Type B pancreatic cell (in vitro differentiated cells): ENCODE measurements around the gene SCGB3A1. TPM values are rescaled to one million over a fixed set of nuclear protein-coding genes. Genes with fewer than 3 reads are reported as not detected.

Experiments used
- DNase-seq: peaks from one replicate; pipeline ENCODE4 v3.0.0; 2021; ENCODE audit warnings: mixed read lengths; ENCODE audit not compliant: unreplicated experiment; ENCODE audit errors: extremely low spot score
- H3K27ac Mint-ChIP-seq: 2 replicates; pipeline ENCODE4 v1.8.0; 2021; ENCODE audit warnings: mild to moderate bottlenecking, mixed read lengths
- H3K27me3 Mint-ChIP-seq: 2 replicates; pipeline ENCODE4 v1.8.0; 2021; ENCODE audit warnings: mixed read lengths
- H3K36me3 Mint-ChIP-seq: 2 replicates; pipeline ENCODE4 v1.8.0; 2021; ENCODE audit warnings: mixed read lengths
- H3K4me1 Mint-ChIP-seq: one replicate; pipeline ENCODE4 v1.8.0; 2021; ENCODE audit warnings: mixed read lengths; ENCODE audit not compliant: unreplicated experiment
- H3K4me3 Mint-ChIP-seq: 2 replicates; pipeline ENCODE4 v1.8.0; 2021; ENCODE audit warnings: mild to moderate bottlenecking, mixed read lengths
- H3K9me3 Mint-ChIP-seq: 2 replicates; pipeline ENCODE4 v1.8.0; 2021; ENCODE audit warnings: mixed read lengths
- total RNA-seq: library from RNA; stranded (reverse); gene quantifications from 2 replicates; pipeline ENCODE4 v1.2.1, GENCODE V29; 2021; ENCODE audit warnings: low replicate concordance
- TF ChIP-seq, protein P1 (sequence below): fragments of 200-600 bp; sonication (generic); conservative IDR thresholded peaks from 2 replicates; pipeline ENCODE4 v1.5.0; 2021; ENCODE audit warnings: antibody characterized with exemption, mild to moderate bottlenecking

The SCGB3A1 gene
- total RNA-seq, 1 donor from 2014 or later = not detected

- H3K4me1 Mint-ChIP-seq = no peaks in the 10 kb centered on the region
- H3K9me3 Mint-ChIP-seq = no peaks in the 10 kb centered on the region
- no peak overlapping the region for H3K4me3 Mint-ChIP-seq
- no peak for DNase-seq
- H3K36me3 Mint-ChIP-seq = no peaks in the 10 kb centered on the region
- H3K27ac Mint-ChIP-seq = no peak overlapping the region
- H3K27me3 Mint-ChIP-seq = no peaks in the 10 kb centered on the region
- TF ChIP-seq, protein P1, sequence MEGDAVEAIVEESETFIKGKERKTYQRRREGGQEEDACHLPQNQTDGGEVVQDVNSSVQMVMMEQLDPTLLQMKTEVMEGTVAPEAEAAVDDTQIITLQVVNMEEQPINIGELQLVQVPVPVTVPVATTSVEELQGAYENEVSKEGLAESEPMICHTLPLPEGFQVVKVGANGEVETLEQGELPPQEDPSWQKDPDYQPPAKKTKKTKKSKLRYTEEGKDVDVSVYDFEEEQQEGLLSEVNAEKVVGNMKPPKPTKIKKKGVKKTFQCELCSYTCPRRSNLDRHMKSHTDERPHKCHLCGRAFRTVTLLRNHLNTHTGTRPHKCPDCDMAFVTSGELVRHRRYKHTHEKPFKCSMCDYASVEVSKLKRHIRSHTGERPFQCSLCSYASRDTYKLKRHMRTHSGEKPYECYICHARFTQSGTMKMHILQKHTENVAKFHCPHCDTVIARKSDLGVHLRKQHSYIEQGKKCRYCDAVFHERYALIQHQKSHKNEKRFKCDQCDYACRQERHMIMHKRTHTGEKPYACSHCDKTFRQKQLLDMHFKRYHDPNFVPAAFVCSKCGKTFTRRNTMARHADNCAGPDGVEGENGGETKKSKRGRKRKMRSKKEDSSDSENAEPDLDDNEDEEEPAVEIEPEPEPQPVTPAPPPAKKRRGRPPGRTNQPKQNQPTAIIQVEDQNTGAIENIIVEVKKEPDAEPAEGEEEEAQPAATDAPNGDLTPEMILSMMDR = no peak
Measured at GRCh38 chr5:180601591-180602480, 10.5 kb upstream of the SCGB3A1 start.

DNA sequence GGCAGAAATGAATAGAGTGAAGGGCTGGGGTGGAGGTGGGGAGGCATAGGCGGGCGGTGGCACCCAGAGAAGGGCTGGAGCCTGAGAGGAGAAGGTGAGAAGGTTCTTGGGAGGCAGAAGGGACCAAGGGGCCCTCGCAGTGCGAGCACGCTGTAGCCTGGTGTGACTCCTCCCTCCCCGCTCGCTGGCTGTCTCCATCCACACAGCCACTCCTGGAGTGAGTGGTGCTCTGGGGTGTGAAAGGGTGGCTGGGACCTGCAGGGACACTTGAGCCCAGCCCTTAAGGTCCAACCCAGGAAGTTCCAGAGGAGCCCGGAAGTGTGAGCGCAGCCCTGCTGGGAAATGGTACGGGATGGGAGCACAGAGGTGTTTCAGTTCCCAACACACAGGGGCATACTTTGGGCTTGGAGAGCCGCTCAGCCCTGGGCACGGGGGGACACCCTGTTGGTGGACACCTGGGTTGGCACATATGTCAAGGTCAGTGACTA, 9.3 kb upstream of the SCGB3A1 start:
- Mint-ChIP-seq H3K27me3 (peaks cover 3% of the 10 kb centered on the region), H3K36me3 (no peaks in the 10 kb centered on the region), H3K27ac (no peak overlapping the region), H3K4me3 (no peak overlapping the region), H3K4me1 (no peaks in the 10 kb centered on the region), H3K9me3 (no peaks in the 10 kb centered on the region)
- TF ChIP-seq, protein P1 = no peak
- DNase-seq = peak; percentile 56

- Mint-ChIP-seq H3K4me1 (no peaks in the 10 kb centered on the region), H3K36me3 (no peaks in the 10 kb centered on the region), H3K4me3 (no peak overlapping the region), H3K27ac (no peak overlapping the region), H3K27me3 (peaks cover 3% of the 10 kb centered on the region), H3K9me3 (no peaks in the 10 kb centered on the region)
- TF ChIP-seq, protein P1 = no peak
- DNase-seq = peak; percentile 59
Measured at GRCh38 chr5:180599981-180600553, 8.8 kb upstream of the SCGB3A1 start.

DNA sequence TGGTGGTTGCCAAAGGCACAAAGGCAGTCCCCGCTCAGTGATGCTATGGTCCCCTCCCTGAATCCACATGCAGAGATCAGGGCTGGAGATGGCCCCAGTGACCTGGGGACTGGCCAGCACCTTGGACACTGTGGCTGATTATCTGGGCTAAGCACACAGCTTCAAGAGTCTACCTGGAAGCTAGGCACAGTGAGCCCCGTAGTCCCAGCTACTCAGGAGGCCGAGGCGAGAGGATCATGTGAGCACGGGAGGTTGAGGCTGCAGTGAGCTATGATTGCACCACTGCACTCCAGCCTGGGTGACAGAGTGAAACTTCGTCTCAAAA, 8.3 kb upstream of the SCGB3A1 start:
- no peak overlapping the region for H3K4me3 Mint-ChIP-seq
- H3K27me3 Mint-ChIP-seq = peaks cover 4% of the 10 kb centered on the region
- TF ChIP-seq, protein P1 = no peak
- no peak for DNase-seq
- H3K27ac Mint-ChIP-seq = no peak overlapping the region
- no peaks in the 10 kb centered on the region for H3K9me3 Mint-ChIP-seq
- H3K4me1 Mint-ChIP-seq = no peaks in the 10 kb centered on the region
- no peaks in the 10 kb centered on the region for H3K36me3 Mint-ChIP-seq

GRCh38 chr5:180598797-180599589, 7.7 kb upstream of the SCGB3A1 start:
- Mint-ChIP-seq H3K4me3 (no peak overlapping the region), H3K4me1 (no peaks in the 10 kb centered on the region), H3K9me3 (no peaks in the 10 kb centered on the region), H3K27me3 (peaks cover 9% of the 10 kb centered on the region), H3K36me3 (no peaks in the 10 kb centered on the region), H3K27ac (no peak overlapping the region)
- peak; percentile 56 for DNase-seq
- TF ChIP-seq, protein P1 = no peak
